GM21619 (cell line): Measurements from ENCODE around the gene CHST15.
"Not testable (repeated sequence)": the region's sequence is repeated elsewhere in the genome, so short reads cannot be mapped to it uniquely, and the experiment has no call there.

ENCODE experiments used
- ATAC-seq: cut with Tn5 transposase; IDR thresholded peaks from one replicate; pipeline ENCODE4 v1.9.1; 2021; ENCODE audit not compliant: unreplicated experiment

The CHST15 gene

GRCh38 chr10:124124123-124124768, 30.8 kb upstream of the CHST15 start:
- no peak for ATAC-seq

DNA sequence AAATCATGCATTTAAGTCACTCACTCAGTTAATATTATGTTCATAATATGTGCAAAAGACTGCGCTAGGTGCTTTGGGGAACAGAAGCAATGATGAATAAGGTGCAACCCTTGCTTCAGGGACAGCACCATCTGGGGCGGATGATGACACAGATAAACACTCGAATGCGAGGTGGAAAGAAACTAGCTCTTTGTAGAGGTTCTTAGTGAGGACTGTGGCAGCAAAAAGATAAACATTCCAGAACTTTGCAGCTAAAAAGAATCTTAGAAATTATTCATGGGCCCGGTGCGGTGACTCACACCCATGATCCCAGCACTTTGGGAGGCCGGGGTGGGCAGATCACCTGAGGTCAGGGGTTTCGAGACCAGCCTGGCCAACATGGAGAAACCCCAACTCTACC, 29.8 kb upstream of the CHST15 start:
- ATAC-seq = no peak

- no peak for ATAC-seq
These were observed 28.8 kb upstream of the CHST15 start for GRCh38 chr10:124122211-124122610.

GRCh38 chr10:124120410-124121061, 27.1 kb upstream of the CHST15 start:
- no peak for ATAC-seq

GRCh38 chr10:124119946-124120345, 26.5 kb upstream of the CHST15 start:
- no peak for ATAC-seq

DNA sequence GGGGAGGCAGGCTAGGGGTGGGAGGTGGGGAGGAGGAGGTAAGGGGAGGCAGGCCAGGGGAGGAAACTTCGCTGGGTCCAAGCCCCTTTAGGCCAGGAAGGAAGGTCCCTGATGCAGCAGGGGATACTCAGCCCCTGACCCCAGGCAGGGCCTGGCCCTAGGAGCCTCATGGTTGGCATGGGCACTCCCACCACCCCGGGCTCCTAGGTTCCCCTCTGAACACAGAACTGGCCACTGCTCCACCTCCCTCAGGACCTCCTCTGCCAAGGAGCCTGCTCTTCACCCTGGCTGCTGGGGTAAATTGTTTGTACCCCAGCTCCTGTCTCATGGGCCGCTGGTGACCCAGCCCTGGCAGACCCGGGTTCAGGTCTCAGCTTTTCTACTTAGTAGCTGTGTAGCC, 25.8 kb upstream of the CHST15 start:
- ATAC-seq = no peak

DNA sequence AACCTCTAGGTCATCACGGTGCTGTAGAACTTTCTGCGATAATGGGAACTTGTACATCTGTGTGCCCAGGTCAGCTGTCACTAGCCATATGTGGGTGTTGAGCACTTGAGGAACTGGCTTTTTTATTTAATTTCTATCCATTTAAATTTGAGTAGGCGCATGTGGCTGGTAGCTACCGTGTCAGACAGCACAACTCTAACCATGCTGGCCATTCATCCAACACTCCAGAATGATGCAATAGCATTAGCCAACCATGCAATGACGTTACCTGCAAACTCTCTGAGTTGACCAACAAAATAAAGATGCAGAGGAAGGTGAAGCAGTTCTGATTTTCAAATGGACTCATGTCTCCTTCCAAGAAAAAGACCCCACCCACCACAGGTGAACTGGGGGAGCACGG, 24.4 kb upstream of the CHST15 start:
- ATAC-seq = no peak

GRCh38 chr10:124117511-124117785, 24.1 kb upstream of the CHST15 start:
- no peak for ATAC-seq

DNA sequence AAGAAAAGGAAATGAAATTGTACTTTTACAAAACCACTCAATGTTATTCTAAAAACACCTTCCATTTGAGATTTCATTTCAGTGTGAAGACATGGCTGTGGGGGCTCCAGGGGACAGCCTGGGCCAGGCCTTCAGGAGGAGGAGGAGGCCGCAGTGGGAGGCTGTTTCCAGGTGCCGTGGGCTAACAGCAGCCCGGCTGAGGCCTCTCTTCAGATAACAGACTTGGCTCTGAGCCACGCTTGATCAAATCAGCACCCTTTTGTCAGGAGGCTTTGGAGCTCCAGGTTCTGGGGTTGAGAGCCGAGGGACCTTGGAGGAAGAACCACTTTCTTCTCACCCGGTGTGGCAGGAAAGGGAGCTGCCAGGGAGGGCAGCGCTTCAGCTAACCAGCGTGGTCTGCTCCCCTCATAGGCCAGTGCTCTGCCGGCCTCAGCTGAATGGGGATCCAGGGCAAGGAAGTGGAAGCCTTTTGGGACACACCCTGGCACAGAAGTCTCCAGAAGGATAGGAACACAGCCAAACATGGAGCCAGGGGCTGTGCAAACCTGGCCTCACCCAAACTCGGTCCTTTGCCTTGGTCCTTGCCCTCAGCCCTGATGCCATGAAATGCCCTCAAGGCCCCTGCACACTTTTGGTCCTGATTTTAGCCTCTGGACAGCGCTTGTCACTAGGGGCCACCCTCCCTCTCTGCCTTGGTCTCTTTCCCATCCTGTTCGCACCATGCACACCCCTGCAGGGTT, 23.5 kb upstream of the CHST15 start:
- ATAC-seq = no peak

- ATAC-seq = no peak
These were observed 21.3 kb upstream of the CHST15 start for GRCh38 chr10:124114696-124115095.

DNA sequence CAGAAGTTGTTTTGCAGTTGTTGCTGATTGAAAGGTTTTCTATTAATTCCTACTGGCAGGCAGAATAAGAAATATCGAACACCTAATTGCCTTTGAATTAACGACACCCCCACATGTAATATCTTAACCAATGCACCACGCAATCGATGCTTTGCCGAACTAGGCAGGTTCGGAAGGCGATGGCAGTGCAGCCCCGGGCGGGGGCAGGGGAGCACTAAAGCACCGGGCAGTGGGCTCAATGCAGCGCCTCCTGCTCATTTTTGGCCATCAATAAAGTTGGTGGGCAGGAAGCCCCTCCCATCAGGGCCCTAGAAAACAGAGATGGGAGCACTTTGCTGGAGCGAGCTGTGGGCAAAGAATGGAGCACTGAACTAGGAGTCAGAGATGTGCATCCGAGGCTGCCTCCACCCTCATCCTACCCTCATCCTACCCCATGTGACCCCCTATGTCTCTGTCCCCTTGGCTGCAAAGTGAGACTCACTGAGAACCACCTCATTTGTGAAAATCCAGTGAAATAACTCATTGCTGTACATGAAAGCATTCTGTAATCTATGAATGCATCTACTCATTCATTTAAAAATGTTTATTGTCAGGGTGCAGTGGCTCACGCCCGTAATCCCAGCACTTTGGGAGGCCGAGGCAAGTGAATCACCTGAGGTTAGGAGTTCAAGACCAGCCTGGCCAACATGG, 19.6 kb upstream of the CHST15 start:
- no peak for ATAC-seq

DNA sequence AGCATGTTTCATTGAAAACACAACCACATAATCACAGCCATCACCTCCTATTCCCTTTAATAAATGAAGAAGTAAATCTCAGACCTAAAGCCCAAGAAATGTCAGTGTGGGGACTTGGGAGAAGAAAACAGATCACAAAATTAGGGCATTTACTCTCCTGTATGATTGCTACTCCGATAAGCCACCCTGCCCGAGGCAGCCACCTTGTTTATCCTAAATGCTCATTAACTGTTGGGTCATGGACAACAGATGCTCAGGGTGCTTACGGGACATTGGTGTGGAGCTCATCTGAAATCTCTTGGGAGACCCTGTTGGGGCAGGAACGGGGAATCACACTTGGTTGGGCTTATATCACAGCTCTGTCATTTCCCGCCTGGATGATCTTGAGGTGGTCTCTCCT, 17.5 kb upstream of the CHST15 start:
- ATAC-seq = no peak

DNA sequence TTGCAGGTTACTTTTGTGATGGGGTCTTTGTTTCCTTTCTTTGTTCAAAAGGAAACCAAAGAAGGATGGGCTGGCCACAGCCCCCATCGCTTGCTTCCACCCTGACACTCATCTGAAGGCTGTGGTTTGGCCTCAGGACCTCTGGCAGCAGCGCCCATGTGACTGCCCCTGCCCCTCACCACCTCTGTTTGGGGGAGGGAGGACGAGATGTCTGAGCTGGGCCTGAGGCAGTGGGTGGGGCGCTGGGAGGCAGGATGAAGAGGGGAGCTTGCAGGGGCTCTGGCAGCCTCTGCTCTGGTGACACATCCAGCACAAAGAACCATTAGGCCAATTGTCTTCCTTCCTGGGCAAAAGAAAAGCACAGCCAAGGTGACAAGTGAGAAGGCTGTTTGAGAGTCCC, 15.9 kb upstream of the CHST15 start:
- ATAC-seq = no peak

- ATAC-seq = no peak
These were observed 13.7 kb upstream of the CHST15 start for GRCh38 chr10:124107072-124107471.

DNA sequence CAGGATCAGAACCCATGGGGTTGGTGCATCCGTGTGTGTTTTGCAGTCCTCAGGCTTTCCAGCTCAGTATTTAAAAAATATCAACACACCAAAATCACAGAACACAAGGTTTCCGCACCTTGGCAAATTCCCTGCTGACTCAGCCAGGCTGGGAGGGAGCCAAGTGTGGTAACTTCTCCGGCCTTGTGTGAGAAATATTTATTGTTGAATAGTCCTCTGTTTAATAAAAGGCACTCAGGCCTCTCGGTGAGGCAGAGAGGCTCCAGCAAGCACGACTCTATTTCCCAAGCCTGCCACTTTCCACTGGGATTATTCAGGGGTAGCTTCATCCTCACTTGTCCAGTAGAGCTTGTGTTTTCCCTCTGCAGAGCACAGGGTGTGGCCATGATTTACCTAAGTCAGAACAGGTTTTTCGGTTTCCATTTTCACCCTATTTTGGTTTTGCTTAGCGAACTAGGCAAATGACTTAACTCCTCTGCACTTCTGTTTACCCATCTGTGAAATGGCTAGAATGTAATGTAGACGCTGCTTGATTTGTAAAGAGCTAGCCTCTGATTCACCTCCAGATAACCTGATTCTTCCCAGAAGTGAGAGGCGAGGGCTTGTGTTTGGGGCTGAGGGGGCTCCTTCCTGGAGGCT, 13.0 kb upstream of the CHST15 start:
- peak; percentile 94 for ATAC-seq

- ATAC-seq = no peak
These were observed 12.2 kb upstream of the CHST15 start for GRCh38 chr10:124105594-124105993.

- no peak for ATAC-seq
These were observed 11.6 kb upstream of the CHST15 start for GRCh38 chr10:124105045-124105444.

- no peak for ATAC-seq
These were observed 10.7 kb upstream of the CHST15 start for GRCh38 chr10:124104011-124104627.

GRCh38 chr10:124101351-124101750, 8.0 kb upstream of the CHST15 start:
- no peak for ATAC-seq

- not testable (repeated sequence) for ATAC-seq
These were observed 7.3 kb upstream of the CHST15 start for GRCh38 chr10:124100651-124101050.

DNA sequence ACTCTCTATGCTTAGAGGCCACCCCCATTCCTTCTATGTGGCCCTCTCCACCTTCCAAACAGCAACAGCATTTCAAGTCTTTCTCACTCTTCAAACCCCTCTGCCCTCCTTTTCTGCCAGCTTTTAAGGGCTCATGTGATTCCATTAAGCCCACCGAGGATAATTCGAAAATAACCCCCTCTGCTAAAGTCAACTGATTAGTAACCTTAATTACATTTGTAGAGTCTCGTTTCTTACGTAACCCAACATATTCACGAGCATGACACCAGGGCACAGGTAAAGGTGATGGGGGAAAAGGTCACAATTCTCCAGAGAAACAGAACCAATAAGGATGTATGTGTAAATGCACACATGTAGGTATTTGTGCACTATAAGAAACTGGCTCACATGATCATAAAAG, 6.7 kb upstream of the CHST15 start:
- no peak for ATAC-seq
